Astrocyte (in vitro differentiated cells and primary cell): ENCODE measurements around the gene GMPPB.

ENCODE experiments used
- CTCF ChIP-seq: IDR thresholded peaks from 2 replicates; pipeline ENCODE4 v1.5.1; 2011; ENCODE audit warnings: low read depth, mild to moderate bottlenecking, inconsistent platforms, low read length, moderate library complexity; ENCODE audit not compliant: insufficient read depth
- EZH2 ChIP-seq: IDR thresholded peaks from 2 replicates; pipeline ENCODE4 v1.6.1; 2012; ENCODE audit warnings: mild to moderate bottlenecking, low read length, inconsistent platforms; ENCODE audit not compliant: insufficient read depth

- no peak for TF ChIP-seq CTCF
- TF ChIP-seq EZH2: no peak
Measured at GRCh38 chr3:49673121-49673714, 50.5 kb downstream of the GMPPB start.
